ENCODE measurements around the gene CCL11. TPM values are rescaled to one million over a fixed set of nuclear protein-coding genes. Genes with fewer than 3 reads are reported as not detected.
A peak's percentile ranks its signal among the peaks of the same experiment; 100 is the strongest.
"Not testable (repeated sequence)": the region's sequence is repeated elsewhere in the genome, so short reads cannot be mapped to it uniquely, and the experiment has no call there.

The CCL11 gene
- total RNA-seq, 1 experiment from 2014 or later = not detected

- no peaks in the 10 kb centered on the region for H3K9me3 ChIP-seq (replicated peaks)
- DNase-seq = no peak
- H3K27ac ChIP-seq = no peak overlapping the region
- H3K4me3 ChIP-seq = no peak overlapping the region
- no peaks in the 10 kb centered on the region; the same call in 1 of the 2 replicates for H3K27me3 ChIP-seq
- H3K4me1 ChIP-seq = no peaks in the 10 kb centered on the region
- H3K36me3 ChIP-seq = no peaks in the 10 kb centered on the region
These were observed 22.8 kb downstream of the CCL11 start for GRCh38 chr17:34308371-34308770.

GRCh38 chr17:34311291-34311690, 25.7 kb downstream of the CCL11 start:
- no peak overlapping the region for H3K27ac ChIP-seq
- DNase-seq = no peak
- no peaks in the 10 kb centered on the region for H3K36me3 ChIP-seq
- H3K9me3 ChIP-seq (replicated peaks) = no peaks in the 10 kb centered on the region
- peaks cover 8% of the 10 kb centered on the region; the same call in 1 of the 2 replicates for H3K27me3 ChIP-seq
- H3K4me1 ChIP-seq = no peaks in the 10 kb centered on the region
- H3K4me3 ChIP-seq = no peak overlapping the region

- Histone ChIP-seq H3K9me3 (replicated peaks) (no peaks in the 10 kb centered on the region), H3K4me3 (no peak overlapping the region), H3K36me3 (no peaks in the 10 kb centered on the region), H3K4me1 (no peaks in the 10 kb centered on the region), H3K27ac (no peak overlapping the region), H3K27me3 (peaks cover 8% of the 10 kb centered on the region; the same call in 1 of the 2 replicates)
- DNase-seq = no peak
These were observed 26.5 kb downstream of the CCL11 start for GRCh38 chr17:34312080-34312479.

GRCh38 chr17:34313164-34313563, 27.6 kb downstream of the CCL11 start:
- no peak overlapping the region for H3K4me3 ChIP-seq
- no peak for DNase-seq
- peaks cover 8% of the 10 kb centered on the region; the same call in 1 of the 2 replicates for H3K27me3 ChIP-seq

GRCh38 chr17:34314279-34314678, 28.7 kb downstream of the CCL11 start:
- Histone ChIP-seq H3K27me3 (peaks cover 8% of the 10 kb centered on the region; the same call in 1 of the 2 replicates), H3K9me3 (replicated peaks) (no peaks in the 10 kb centered on the region), H3K36me3 (no peaks in the 10 kb centered on the region), H3K4me3 (no peak overlapping the region), H3K4me1 (no peaks in the 10 kb centered on the region), H3K27ac (no peak overlapping the region)
- DNase-seq = no peak

More at GRCh38 chr17:34313164-34313563, 27.6 kb downstream of the CCL11 start:
- H3K4me1 ChIP-seq = no peaks in the 10 kb centered on the region
- no peak overlapping the region for H3K27ac ChIP-seq
- no peaks in the 10 kb centered on the region for H3K36me3 ChIP-seq
- no peaks in the 10 kb centered on the region for H3K9me3 ChIP-seq (replicated peaks)

- H3K4me1 ChIP-seq = no peaks in the 10 kb centered on the region
- H3K4me3 ChIP-seq = no peak overlapping the region
- H3K36me3 ChIP-seq = no peaks in the 10 kb centered on the region
- peak; percentile 18 to 29 for DNase-seq
- 0 out of 2 replicates have a peak, but pooled peaks cover 8% of the 10 kb centered on the region for H3K27me3 ChIP-seq
- no peak overlapping the region for H3K27ac ChIP-seq
- no peaks in the 10 kb centered on the region for H3K9me3 ChIP-seq (replicated peaks)
These were observed 32.9 kb downstream of the CCL11 start for GRCh38 chr17:34318474-34318873.

GRCh38 chr17:34319039-34319483, 33.5 kb downstream of the CCL11 start, which contains the start of gene CCL8:
TSS of gene CCL8 (plus strand) at chr17:34319435. CDS start at chr17:34319502, 67 bp downstream.
- Histone ChIP-seq H3K4me1 (no peaks in the 10 kb centered on the region), H3K36me3 (no peaks in the 10 kb centered on the region), H3K27me3 (0 out of 2 replicates have a peak, but pooled peaks cover 8% of the 10 kb centered on the region), H3K27ac (no peak within 1 kb of the TSS), H3K9me3 (replicated peaks) (no peaks in the 10 kb centered on the region), H3K4me3 (no peak within 1 kb of the TSS)
- DNase-seq = peak in 1 of 2 experiments; percentile 9

- no peaks in the 10 kb centered on the region for H3K36me3 ChIP-seq
- H3K9me3 ChIP-seq (replicated peaks) = no peaks in the 10 kb centered on the region
- H3K4me1 ChIP-seq = no peaks in the 10 kb centered on the region
- no peak overlapping the region for H3K4me3 ChIP-seq
- DNase-seq = no peak
- H3K27me3 ChIP-seq = no peaks in the 10 kb centered on the region
- H3K27ac ChIP-seq = no peak overlapping the region
These were observed 36.4 kb downstream of the CCL11 start for GRCh38 chr17:34321964-34322363.

- H3K27ac ChIP-seq; H3K9me3 ChIP-seq (replicated peaks): not testable (repeated sequence)
These were observed 42.0 kb downstream of the CCL11 start for GRCh38 chr17:34327580-34327979.

GRCh38 chr17:34337701-34338100, 52.2 kb downstream of the CCL11 start:
- no peaks in the 10 kb centered on the region for H3K4me1 ChIP-seq
- no peak overlapping the region for H3K27ac ChIP-seq
- DNase-seq = no peak
- H3K36me3 ChIP-seq = no peaks in the 10 kb centered on the region
- H3K4me3 ChIP-seq = no peak overlapping the region
- H3K9me3 ChIP-seq (replicated peaks) = no peaks in the 10 kb centered on the region
- no peaks in the 10 kb centered on the region for H3K27me3 ChIP-seq

More at GRCh38 chr17:34327580-34327979, 42.0 kb downstream of the CCL11 start:
- H3K4me1 ChIP-seq, H3K4me3 ChIP-seq, H3K27me3 ChIP-seq, H3K36me3 ChIP-seq, DNase-seq: not testable (repeated sequence)

Other genes with a start within 250 kb of the CCL11 start
- gene CCL2, start 30.5 kb upstream of the CCL11 start, total RNA-seq (2014; rRNA removed; shearing (Covaris generic)) = 5.3 and 6.7 TPM in 2 replicates
- gene CCL7, start 15.5 kb upstream of the CCL11 start, total RNA-seq (2014; rRNA removed; shearing (Covaris generic)) = not detected in 2 replicates
- gene CCL8, start 33.7 kb downstream of the CCL11 start, total RNA-seq (2014; rRNA removed; shearing (Covaris generic)) = not detected in 2 replicates
- not detected in 2 replicates for gene CCL13, start 70.7 kb downstream of the CCL11 start, total RNA-seq (2014; rRNA removed; shearing (Covaris generic))
- gene CCL1, start 77.5 kb downstream of the CCL11 start, total RNA-seq (2014; rRNA removed; shearing (Covaris generic)) = not detected in 2 replicates

All from SJCRH30 (cell line).